Fibroblast of villous mesenchyme (primary cell): Measurements from ENCODE around the gene MPIG6B. TPM values are rescaled to one million over a fixed set of nuclear protein-coding genes. Genes with fewer than 3 reads are reported as not detected.

Source experiments
- DNase-seq: peaks from one replicate; pipeline ENCODE4 v3.0.0-alpha.2; 2010; ENCODE audit warnings: low read depth
- H3K4me3 ChIP-seq: 2 replicates; pipeline ENCODE4 v1.5.1; 2011; ENCODE audit warnings: low read depth, mild to moderate bottlenecking, low read length
- total RNA-seq: library from RNA; depleted of rRNA; stranded (reverse); fragments of >200 nt; gene quantifications from 2 replicates; pipeline ENCODE4 v1.2.3, GENCODE V29; 2012
- TF ChIP-seq, protein P1 (sequence below): IDR thresholded peaks from 2 replicates; pipeline ENCODE4 v1.5.1; 2012; ENCODE audit warnings: low read depth, mild to moderate bottlenecking, low read length; ENCODE audit not compliant: insufficient read depth

Gene MPIG6B
- total RNA-seq, 1 donor = not detected

DNA sequence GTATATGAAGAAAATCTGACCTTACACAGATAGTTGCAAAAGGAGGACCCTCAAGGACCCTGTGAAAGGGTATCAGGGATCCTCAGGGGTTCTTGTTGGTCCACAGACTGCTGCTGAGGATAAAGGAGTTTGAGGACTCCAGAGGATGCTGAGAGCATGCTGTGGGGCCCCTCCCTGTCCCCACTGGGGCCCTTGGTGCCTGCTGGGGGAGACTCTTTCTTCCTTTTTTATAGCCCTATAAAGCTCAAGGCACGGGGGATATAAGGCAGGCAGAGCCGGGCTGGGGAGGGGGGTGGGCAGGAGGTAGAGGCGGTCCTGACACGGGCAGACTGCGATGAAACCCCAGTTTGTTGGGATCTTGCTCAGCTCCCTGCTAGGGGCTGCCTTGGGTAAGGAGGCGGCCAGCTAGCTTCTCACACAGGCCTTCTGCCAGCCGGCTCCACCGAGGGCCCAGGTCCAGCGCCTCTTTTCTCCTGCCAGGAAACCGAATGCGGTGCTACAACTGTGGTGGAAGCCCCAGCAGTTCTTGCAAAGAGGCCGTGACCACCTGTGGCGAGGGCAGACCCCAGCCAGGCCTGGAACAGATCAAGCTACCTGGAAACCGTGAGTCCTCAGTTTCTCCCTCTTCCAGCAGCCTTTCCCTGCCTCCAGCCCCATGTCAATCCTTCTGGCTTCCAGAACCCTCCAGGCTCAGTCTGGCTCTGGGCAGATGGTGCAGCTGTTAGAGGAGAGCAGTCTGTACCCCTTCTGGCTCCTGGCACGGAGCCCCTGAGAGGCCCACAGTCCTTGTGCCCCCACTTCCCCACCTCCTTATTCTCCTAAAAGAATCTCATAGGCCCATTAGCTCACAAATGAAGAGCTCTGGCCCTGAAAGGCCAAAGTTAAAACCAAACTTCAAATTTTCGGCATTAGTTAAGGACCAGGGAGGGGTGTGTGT, 7.9 kb upstream of the MPIG6B start, which contains the start of gene LY6G6D:
Gene LY6G6D (plus strand): TSS at position 327 of the 937 bp plus-strand sequence. CDS start 8 bp downstream, at position 335.
- H3K4me3 ChIP-seq = no peak within 1 kb of the TSS
- no peak for DNase-seq
- TF ChIP-seq, protein P1, sequence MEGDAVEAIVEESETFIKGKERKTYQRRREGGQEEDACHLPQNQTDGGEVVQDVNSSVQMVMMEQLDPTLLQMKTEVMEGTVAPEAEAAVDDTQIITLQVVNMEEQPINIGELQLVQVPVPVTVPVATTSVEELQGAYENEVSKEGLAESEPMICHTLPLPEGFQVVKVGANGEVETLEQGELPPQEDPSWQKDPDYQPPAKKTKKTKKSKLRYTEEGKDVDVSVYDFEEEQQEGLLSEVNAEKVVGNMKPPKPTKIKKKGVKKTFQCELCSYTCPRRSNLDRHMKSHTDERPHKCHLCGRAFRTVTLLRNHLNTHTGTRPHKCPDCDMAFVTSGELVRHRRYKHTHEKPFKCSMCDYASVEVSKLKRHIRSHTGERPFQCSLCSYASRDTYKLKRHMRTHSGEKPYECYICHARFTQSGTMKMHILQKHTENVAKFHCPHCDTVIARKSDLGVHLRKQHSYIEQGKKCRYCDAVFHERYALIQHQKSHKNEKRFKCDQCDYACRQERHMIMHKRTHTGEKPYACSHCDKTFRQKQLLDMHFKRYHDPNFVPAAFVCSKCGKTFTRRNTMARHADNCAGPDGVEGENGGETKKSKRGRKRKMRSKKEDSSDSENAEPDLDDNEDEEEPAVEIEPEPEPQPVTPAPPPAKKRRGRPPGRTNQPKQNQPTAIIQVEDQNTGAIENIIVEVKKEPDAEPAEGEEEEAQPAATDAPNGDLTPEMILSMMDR = no peak

DNA sequence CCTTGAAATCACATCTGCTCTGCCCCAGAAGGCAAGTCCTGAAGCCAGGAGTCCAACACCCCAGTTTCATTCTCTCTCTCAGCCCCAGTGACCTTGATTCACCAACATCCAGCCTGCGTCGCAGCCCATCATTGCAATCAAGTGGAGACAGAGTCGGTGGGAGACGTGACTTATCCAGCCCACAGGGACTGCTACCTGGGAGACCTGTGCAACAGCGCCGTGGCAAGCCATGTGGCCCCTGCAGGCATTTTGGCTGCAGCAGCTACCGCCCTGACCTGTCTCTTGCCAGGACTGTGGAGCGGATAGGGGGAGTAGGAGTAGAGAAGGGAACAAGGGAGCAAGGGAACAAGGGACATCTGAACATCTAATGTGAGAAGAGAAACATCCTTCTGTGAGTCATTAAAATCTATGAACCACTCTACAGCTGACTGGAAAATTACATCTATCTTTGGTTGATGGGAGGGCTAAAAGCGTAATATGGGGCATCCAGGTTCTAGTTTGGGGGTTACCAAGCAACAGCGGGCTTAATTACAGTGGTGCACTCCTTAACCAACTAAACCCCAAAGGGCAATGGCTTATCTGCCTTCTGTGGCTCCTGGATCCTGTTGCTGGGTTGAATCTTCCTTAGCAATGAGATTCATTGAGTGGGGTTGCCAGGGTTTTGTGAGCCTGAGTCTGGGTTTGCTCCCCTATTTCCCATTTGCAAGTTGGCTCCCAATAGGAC, 5.5 kb upstream of the MPIG6B start:
- H3K4me3 ChIP-seq = no peak overlapping the region
- DNase-seq = no peak
- TF ChIP-seq, protein P1 = no peak

DNA sequence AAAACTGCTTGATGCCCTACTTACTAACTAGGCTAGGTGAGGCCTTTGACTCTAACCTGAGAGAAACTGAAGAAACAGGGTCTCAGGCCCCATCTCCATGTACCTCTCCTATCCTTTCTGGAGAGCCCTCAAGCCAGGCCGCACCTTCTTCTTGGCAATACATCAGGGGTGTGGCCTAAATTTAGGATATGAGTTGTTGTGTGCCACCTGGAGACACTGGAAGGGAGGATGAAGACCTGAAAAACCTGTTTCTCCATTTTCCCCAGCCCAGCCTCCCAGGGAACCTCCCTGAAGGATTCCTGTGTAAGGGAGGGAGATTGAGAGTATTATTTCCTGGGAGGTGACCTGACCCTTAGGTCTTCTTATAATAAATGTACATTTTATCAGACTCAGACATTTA, 4.9 kb upstream of the MPIG6B start:
- H3K4me3 ChIP-seq = no peak overlapping the region
- no peak for DNase-seq
- TF ChIP-seq, protein P1 = no peak

DNA sequence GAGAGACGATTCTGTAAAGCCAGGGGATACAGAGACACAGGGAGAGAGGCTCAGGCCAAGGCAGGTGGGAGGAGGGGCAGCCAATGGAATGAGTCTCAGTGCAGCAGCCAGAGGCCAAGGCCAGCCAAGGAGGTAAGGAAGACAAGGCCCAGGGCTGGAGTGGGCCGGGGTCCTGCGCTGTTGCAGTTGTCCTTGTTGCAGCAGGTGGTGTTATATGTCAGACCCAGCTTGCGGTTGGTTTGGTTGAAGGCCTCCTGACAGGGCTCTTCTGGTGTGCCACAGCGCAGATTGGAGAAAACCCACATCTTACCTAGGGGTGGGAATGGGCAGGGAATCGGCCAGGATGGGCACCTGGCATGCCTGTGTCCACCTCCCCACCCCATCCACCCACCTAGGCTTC, 4.2 kb upstream of the MPIG6B start:
- TF ChIP-seq, protein P1 = no peak
- H3K4me3 ChIP-seq = no peak overlapping the region
- no peak for DNase-seq

DNA sequence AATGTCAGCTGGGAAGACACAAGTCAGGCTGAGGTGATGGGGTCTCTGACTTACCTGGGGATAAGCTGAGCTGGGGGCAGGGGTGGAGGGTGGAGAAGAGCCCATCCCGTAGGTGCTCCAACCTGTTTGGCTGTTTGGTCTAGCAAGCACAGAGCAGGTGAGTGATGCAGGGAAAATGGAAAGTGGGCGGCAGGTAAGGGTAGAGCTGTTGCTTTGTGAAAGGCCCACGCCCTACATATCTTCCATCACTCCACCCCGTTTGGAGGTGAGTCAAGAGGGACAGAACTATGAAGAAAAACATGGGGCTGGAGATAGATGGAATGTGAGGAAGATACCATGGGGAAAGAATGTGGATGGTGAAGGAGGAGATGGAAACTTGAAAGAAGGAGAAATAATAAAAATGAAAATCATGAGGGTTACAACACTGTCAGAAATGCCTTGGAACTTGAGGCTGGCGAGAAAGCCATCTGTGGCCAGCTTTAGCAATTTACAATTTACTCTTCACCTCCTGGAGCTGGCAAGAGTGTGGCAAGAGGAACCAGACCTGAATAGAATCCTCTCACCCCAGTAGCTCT, 2.9 kb upstream of the MPIG6B start:
- no peak for DNase-seq
- TF ChIP-seq, protein P1 = no peak
- no peak overlapping the region for H3K4me3 ChIP-seq

DNA sequence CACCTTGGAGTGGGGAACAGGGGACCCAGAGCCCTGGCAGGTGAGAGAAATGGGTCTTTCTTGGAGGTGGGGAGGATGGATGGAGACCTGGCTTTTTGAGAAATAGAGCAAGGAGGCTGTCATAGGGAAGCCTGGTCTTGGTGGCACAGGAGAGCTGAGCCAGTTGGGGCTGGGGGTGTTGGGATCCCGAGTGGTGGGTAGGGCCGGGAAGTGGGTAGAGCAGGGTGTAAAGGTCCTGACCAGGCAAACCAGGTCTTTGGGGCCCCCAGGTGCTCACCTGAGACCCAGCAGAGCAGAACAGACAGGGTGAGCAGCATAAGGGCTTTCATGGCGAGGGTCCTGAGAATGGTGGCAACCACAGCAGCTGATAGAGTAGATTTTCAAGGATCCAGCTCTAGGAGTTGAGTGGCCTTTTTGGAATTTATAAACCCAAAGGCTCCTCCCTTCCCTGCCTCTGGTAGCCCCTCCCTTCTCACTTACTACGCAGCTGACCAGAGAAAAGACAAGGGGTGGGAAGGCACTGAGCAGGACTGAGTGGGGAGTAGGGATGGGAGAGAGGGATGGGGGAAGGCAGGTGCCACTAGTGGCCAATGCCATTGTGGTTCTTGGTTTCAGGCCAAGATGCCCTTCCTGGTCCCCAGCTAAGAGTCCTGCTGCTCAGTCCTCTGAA, 1.7 kb upstream of the MPIG6B start, which contains the start of gene LY6G6C:
Gene LY6G6C (minus strand): TSS at position 396 of the 670 bp plus-strand sequence. CDS start 67 bp downstream, at position 329.
- no peak within 1 kb of the TSS for H3K4me3 ChIP-seq
- TF ChIP-seq, protein P1 = no peak
- no peak for DNase-seq
